ENCODE data around the gene LCE1C.

LCE1C gene

GRCh38 chr1:152760551-152761190 is 45.8 kb downstream of the LCE1C start:
- DNase-seq (ENCODE audit: low spot score), result no peak

DNA sequence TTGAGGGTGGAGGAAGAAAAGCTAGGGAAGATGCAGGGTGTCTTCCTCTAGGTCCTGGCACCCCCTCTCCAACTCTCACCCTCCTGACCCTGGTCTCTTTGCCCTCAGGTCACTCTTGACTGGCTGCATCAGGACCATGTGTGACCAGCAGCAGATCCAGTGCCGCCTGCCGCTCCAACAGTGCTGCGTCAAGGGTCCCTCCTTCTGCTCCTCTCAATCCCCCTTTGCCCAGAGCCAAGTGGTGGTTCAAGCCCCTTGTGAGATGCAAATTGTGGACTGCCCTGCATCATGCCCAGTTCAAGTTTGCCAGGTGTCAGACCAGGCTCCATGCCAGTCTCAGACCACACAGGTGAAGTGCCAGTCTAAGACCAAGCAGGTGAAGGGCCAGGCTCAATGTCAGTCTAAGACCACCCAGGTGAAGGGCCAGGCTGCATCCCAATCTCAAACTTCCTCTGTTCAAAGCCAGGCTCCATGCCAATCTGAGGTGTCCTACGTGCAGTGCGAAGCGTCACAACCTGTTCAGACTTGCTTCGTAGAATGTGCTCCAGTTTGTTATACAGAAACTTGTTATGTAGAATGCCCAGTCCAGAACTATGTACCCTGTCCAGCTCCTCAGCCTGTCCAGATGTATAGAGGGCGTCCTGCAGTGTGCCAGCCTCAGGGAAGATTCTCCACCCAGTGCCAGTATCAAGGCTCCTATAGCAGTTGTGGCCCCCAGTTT is 46.8 kb downstream of the LCE1C start:
- DNase-seq (ENCODE audit: low spot score), result no peak

DNA sequence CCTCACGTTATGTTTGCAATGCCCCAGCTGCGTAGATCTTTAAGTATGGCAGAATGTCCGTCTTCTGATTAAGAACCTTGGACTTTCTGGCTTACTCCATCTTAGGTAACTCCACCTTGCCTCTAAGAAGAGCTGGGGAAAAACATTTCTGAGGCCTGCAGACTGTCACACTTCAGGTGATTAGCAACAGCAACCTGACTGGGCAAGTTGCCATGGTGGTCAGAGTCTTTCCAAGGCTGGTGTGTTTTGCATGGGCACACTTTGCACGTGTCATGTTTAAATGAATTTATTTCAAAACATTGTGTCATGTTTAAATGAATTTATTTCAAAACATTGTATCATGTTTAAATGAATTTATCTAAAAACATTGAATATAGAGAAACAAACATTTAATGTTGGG is 47.8 kb downstream of the LCE1C start:
- DNase-seq (ENCODE audit: low spot score), result no peak

DNA sequence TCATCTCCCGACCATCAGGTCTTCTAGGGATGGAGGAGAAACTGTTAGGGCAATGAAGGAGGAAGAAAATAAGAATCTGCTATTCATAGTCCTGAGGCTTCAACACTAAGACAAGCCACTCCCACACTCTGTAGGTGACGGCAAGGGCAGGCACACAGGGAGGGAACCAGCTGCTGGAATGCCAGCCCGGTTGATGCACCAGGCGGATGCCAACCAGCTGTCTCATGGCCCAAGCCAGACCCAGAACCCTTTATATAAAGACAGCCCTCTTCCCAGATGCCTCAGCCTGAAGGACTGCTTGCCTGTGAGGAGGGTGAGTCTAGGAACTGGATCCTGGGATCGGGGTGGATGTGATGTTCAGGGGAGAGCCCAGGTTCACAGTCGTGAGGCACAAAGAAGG is 48.7 kb downstream of the LCE1C start, which contains the start of gene KPRP:
KPRP (plus strand) TSS at position 279 of the 400 bp plus-strand sequence. CDS start 1,564 bp downstream, outside the sequence.
- DNase-seq (ENCODE audit: low spot score), result no peak

DNA sequence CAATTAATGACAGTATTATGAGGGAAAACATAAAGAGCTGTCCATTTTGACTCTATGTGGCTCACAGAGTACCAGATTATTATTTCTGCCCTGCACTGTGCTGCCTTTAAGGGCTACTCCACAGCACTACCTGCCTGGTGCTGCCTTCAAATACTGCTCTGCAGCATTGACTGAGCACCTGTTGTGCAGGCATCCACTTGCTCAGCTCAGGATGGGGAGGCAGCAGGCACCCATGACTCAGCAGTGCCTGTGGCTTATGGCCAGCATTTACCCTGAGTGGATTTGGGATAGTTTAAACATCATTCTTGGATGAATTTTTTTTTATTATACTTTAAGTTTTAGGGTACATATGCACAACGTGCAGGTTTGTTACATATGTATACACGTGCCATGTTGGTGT is 49.6 kb downstream of the LCE1C start:
- DNase-seq (ENCODE audit: low spot score), result no peak

Measured in SK-N-DZ (cell line).